Kidney (tissue), 14 donors: ENCODE data around the gene RAB29. TPM values are rescaled to one million over a fixed set of nuclear protein-coding genes. Genes with fewer than 3 reads are reported as not detected.
"Not testable (repeated sequence)": the region's sequence is repeated elsewhere in the genome, so short reads cannot be mapped to it uniquely, and the experiment has no call there.

ENCODE experiments used
- DNase-seq, 5 donors: peaks; one replicate each; pipeline ENCODE4 v3.0.0-alpha.2; 2013 to 2020
- FAIRE-seq: peaks from 2 replicates; lab custom pipeline; 2012; peaks lifted over from hg19 to GRCh38; lab: Jason Lieb, UNC
- H3K27ac ChIP-seq, 2 donors: one replicate each; pipeline ENCODE4 v1.7.0; 2013; ENCODE audit warnings: low read depth in 2 of 2, low read length in 2 of 2, inconsistent platforms in 1 of 2
- H3K27me3 ChIP-seq: one replicate; pipeline ENCODE4 v1.7.1; 2013; ENCODE audit warnings: low read length, inconsistent platforms; ENCODE audit not compliant: control insufficient read depth, insufficient read depth
- H3K36me3 ChIP-seq, 3 donors: one replicate each; pipeline versions ENCODE4 v1.7.0 to v1.7.1; 2013; ENCODE audit warnings: low read length in 3 of 3, control low read depth in 1 of 3, inconsistent platforms in 1 of 3; ENCODE audit not compliant: insufficient read depth in 3 of 3, control insufficient read depth in 2 of 3
- H3K4me1 ChIP-seq, 3 donors: one replicate each; pipeline versions ENCODE4 v1.7.0 to v1.7.1; 2013; ENCODE audit warnings: low read length in 3 of 3, inconsistent platforms in 1 of 3, low read depth in 1 of 3; ENCODE audit not compliant: control insufficient read depth in 2 of 3, insufficient read depth in 2 of 3
- H3K4me3 ChIP-seq, 3 donors: one replicate each; pipeline versions ENCODE4 v1.7.0 to v1.8.1; 2013; ENCODE audit warnings: low read length in 3 of 3, control low read depth in 1 of 3, inconsistent platforms in 1 of 3
- H3K9ac ChIP-seq, 3 donors: one replicate each; pipeline versions ENCODE4 v1.7.0 to v1.7.1; 2013; ENCODE audit warnings: low read length in 3 of 3, control low read depth in 1 of 3, inconsistent platforms in 1 of 3
- H3K9me3 ChIP-seq, 3 donors: one replicate each; pipeline versions ENCODE4 v1.7.0 to v1.7.1; 2013; ENCODE audit warnings: low read length in 3 of 3, control low read depth in 1 of 3, inconsistent platforms in 1 of 3; ENCODE audit not compliant: control insufficient read depth in 2 of 3, insufficient read depth in 1 of 3
- CTCF ChIP-seq: IDR thresholded peaks from 3 replicates; pipeline ENCODE4 v1.5.1; 2012; ENCODE audit warnings: mild to moderate bottlenecking, moderate library complexity, borderline replicate concordance; ENCODE audit not compliant: insufficient read depth; ENCODE audit errors: extremely low read depth
- intact Hi-C: fragments of 100-400 bp; cut with DNase I; formaldehyde crosslinking; loops from one replicate; pipeline ENCODE4 v1.11.1; 2022
- polyA plus RNA-seq: library from polyadenylated mRNA; stranded (reverse); fragments of 350-450 nt; fragmentation: Illumina TruSeq; extraction: RNeasy Lipid Tissue Mini Kit (QIAGEN cat#74804); gene quantifications from one replicate; pipeline ENCODE4 v1.2.3, GENCODE V29; 2014; ENCODE audit warnings: low read depth, low replicate concordance; ENCODE audit not compliant: insufficient read depth
- total RNA-seq: library from RNA; stranded (reverse); fragmentation: NEBNext Ultra II Directional; extraction: Animal tissue kit (Norgen Biotek cat#: 25700); gene quantifications from one replicate; pipeline ENCODE4 v1.2.1, GENCODE V29; 2021
- donor health status: control.
- donor health status: control.
- donor health status: control.
- donor health status: control.
- donor health status: control.
- donor health status: DM: yes; HTN: yes; CAD: no.
- donor health status: Normal renal cell carcinoma (clear cell type).

Gene RAB29
- total and polyA plus RNA-seq, 2 donors from 2014 or later = 25.9 to 52.4 TPM

- H3K9me3 ChIP-seq = no peaks in the 10 kb centered on the region
- TF ChIP-seq CTCF = no peak
- no peak for DNase-seq
- H3K36me3 ChIP-seq = peaks cover 0 to 2% (median 0%) of the 10 kb centered on the region in 3 donors
- H3K27ac ChIP-seq = peak overlapping the region; percentile 65 to 67
- intact Hi-C loops = no loop called here
- no peak for FAIRE-seq
- H3K4me1 ChIP-seq = peaks cover 0 to 13% (median 3%) of the 10 kb centered on the region in 3 donors
- H3K4me3 ChIP-seq = no peak overlapping the region
- no peaks in the 10 kb centered on the region for H3K27me3 ChIP-seq
- H3K9ac ChIP-seq = no peak overlapping the region
Measured at GRCh38 chr1:205729945-205730610, 45.2 kb downstream of the RAB29 start.

GRCh38 chr1:205726619-205727125 lies 48.6 kb downstream of the RAB29 start:
- H3K9ac ChIP-seq = no peak overlapping the region
- H3K4me3 ChIP-seq = no peak overlapping the region
- H3K27me3 ChIP-seq = no peaks in the 10 kb centered on the region
- H3K9me3 ChIP-seq = no peaks in the 10 kb centered on the region
- intact Hi-C loops = no loop called here
- H3K36me3 ChIP-seq = peaks cover 0 to 2% (median under 1%) of the 10 kb centered on the region in 3 donors
- peaks cover 0 to 13% (median 0%) of the 10 kb centered on the region in 3 donors for H3K4me1 ChIP-seq
- DNase-seq (no peak), FAIRE-seq (peak; percentile 52)
- TF ChIP-seq CTCF = no peak
- peak overlapping the region in 1 of 2 donors; percentile 71 for H3K27ac ChIP-seq

GRCh38 chr1:205725514-205725913 lies 49.8 kb downstream of the RAB29 start:
- peaks cover 0 to 13% (median 0%) of the 10 kb centered on the region in 3 donors for H3K4me1 ChIP-seq
- H3K36me3 ChIP-seq = peaks cover 5 to 10% (median 5%) of the 10 kb centered on the region in 3 donors
- H3K27ac ChIP-seq = no peak overlapping the region
- H3K4me3 ChIP-seq = no peak overlapping the region
- TF ChIP-seq CTCF = no peak
- FAIRE-seq = no peak
- H3K9me3 ChIP-seq = no peaks in the 10 kb centered on the region
- intact Hi-C loops = no loop called here
- DNase-seq = no peak
- H3K27me3 ChIP-seq = no peaks in the 10 kb centered on the region
- H3K9ac ChIP-seq = no peak overlapping the region

- peaks cover 13 to 36% (median 23%) of the 10 kb centered on the region in 3 donors for H3K36me3 ChIP-seq
- DNase-seq, FAIRE-seq, H3K9ac ChIP-seq, H3K27me3 ChIP-seq, H3K4me3 ChIP-seq, intact Hi-C loops, H3K4me1 ChIP-seq, H3K27ac ChIP-seq, H3K9me3 ChIP-seq: not testable (repeated sequence)
Measured at GRCh38 chr1:205720740-205721139, 54.5 kb downstream of the RAB29 start.
